Measurements from ENCODE around the gene RMND1.

GRCh38 chr6:151390851-151391470 lies 61.0 kb downstream of the RMND1 start:
- no peak for TF ChIP-seq CTCF (IDR thresholded peaks at IDR 0.05 in 8 of 11, conservative IDR thresholded peaks at IDR 0.05 in 3 of 11)
- TF ChIP-seq POLR2A (IDR thresholded peaks at IDR 0.05): no peak
- no peak for TF ChIP-seq POLR2AphosphoS5 (IDR thresholded peaks at IDR 0.05)
